Measurements from ENCODE around the gene FAM53B.

The FAM53B gene

DNA sequence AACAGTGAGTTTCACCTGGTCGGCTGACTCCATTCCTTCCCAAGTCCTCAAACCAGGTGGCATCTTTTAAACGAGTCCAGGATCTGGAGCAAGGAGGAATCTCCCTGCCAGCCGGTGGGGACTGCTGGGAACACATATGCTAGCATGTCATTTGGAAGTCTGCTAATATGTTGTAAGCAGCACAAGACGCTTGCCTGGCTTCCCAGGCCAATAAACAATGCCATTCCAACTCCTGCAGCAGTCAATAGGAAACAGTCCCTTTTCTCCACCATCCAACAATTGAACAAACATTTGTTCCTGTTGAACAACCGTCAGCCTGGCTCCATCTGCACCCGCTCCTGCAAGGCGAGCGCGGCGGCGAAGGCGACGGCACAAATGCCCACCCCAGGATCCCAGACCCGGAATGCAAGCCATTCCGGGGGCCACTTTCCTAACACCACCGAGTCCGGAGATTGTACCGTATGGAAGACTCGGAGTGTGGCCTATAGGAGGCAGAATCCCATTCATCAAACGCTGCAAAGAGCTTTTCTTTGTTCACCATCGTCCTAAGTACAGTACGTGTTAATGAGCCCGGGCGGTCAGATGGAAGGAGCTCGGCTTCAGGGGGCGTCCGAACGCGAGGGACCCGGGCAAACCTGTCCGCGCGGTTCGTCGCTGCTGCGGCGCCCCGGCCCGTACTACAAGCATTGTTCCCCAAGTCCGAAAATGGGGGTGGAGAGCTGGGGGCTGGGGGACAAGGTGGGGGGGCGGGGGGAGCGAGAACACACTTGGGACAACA, 1.6 kb downstream of the FAM53B start:
- no peak for DNase-seq

DNA sequence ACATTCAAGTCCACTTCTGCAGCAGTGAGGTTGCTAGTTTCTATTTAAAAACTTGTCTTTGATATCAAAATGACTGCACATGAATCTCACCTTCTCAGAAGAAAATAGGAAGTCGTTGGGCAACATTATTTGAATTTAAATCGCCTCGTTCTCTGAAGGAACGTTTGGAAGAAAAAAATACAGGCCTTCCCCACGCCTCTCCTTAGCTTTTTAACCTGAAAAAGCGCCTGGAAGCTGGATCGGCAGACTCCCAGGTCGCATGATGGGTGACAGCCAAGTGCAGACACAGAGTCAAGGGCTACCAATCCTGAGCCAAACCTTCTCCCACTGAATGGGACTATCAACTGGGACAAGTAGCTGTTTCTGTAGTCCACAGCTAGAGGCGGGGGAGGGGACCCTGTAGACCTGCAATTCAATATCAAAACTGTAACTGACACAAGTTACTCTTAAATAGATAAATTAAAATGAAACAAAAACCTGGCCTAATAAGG, 2.2 kb downstream of the FAM53B start:
- DNase-seq: no peak

DNA sequence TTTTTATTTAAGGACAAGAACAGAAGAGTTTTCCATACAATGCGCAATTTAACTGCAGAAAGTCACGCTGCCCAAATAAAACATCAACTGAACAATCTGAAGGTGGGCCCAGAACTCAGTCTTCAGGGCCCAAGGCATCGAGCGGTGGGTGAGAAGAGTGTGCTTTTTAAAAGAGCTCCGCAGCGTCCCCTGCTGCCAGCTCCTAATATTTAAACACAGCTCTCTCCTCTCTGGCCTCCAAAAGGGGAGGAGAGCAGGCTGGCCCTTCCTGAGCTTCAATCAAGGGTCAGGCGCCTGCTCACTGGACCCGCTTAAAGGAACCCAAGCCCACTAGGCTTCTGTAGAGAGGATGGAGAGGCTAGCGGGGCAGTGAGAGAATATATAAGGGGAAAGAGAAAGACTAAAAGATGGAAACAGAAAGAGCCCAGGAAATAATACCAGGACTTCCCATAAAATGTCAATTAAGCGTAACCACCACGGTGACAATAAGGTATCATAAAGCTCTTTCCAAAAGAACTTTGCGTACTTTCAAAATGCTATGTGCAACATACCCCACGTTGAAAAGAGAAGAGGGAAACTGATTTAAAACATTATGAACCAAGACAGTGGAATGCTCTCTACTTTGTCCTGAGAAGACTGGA, 2.8 kb downstream of the FAM53B start:
- peak; percentile 17 for DNase-seq

DNA sequence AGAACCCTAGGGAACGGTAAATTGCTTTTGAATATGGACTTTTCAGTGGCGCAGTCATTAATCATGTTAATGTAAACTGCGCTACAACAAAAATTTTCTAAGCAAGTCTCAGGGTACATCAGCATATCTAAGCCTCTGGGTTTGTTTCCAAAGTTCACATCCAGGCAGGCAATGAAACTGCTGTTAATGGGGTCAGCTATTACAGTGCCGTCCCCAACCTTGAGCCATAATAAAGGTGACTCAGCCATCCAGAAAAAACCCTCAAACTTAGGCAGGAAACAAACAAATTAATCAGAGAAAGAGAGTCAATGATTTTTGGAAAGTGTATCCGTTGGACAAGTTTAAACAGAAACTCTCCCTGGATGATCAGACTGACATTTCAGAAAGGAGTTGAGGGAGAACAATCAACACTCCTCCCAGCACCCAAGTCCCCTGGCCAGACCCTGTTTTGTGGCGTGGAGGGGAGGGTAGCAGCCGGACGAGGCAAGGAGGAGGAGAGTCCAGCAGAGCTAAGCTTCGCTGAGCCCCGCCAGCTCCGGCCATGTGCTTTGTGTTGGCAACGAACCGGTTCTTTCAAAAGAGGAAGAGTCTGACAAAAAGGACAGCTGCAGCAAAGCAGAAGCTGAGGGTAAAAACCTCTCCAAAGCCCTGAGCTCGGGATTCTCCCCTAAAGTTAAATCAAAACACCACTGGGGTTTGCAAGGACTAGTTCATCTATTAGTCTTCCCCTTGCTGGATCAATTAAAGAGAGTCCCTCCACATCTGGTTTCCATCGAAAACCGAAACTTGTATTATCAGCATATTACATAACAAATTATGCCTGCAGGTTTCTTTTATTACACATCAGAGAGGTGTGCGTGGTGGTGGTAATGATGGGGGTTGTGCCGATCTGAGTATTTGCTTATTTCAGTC, 3.6 kb downstream of the FAM53B start:
- peak; percentile 24 for DNase-seq

DNA sequence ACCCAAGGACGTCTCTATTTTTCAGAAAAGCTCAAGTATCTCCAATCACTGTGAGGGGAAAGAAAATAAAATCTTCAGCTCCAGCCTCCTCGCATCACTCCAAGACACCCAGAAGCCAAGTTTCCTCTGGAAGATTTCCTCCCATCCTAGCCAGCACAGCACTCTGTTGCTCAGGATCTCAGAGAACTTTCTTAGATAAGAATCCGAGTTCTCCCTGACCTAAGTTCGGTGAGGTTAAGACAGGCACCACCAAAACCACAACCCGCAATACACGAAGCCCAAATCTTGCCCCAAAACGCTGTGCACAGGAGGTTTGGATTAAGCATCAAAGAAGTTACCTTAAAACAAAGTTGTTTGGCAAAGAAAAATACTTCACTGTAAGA, 4.2 kb downstream of the FAM53B start:
- DNase-seq: no peak

DNA sequence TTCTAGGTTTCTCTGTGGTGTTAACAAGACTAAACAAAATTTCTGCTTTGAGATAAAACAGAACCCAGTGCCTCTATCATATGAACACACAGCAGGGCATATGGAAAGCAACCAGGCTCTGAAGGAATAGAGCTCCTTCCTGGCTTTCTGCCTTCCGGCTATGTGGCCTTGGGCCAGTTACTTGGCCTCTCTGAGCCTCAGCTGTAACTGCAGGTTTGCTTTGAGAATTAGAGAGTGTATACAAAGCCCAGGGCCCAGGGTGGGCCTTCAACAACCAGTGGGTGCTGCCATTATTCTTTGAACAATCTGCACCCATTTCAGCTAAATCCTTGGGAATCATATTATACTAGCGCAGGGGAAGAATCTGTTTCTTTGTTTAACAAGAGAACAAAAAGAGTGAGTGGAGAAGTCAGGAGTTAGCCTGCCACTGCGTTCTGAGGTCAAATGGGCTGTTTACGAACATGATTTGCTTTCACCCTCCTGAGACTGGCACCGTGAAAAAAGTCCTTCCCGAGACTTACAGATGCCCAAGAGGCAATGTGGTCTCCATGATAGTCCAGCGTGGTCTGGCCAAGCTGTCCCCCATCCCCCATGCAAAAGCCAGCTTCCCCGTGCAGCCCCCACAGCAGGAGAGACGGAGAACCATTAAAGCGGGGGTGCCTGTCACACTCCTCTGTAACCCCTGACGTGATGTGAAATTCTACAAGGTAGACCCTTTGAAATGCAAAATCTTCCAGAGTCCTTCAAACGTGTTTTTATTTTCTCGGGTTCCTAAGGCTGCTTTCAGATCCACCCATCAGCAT, 4.9 kb downstream of the FAM53B start:
- DNase-seq: no peak

DNA sequence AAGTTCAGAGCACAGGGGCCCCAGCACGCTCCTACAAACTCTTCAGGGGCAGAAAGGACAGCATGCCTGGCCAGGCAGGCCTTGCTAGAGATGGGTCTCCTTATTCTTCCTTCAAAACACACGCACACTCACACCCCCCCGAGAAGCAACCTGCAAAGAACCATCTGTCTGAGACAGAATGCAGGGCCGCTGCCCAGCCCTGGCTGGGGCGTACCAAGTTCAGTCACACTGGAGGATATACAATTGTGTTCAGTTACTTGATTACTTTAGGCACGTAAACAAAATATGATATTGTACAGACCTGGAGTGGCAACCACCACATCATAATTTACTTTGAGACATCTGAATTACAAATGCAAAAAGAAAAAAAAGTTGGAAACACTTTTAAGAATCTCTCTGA, 5.7 kb downstream of the FAM53B start:
- no peak for DNase-seq

DNA sequence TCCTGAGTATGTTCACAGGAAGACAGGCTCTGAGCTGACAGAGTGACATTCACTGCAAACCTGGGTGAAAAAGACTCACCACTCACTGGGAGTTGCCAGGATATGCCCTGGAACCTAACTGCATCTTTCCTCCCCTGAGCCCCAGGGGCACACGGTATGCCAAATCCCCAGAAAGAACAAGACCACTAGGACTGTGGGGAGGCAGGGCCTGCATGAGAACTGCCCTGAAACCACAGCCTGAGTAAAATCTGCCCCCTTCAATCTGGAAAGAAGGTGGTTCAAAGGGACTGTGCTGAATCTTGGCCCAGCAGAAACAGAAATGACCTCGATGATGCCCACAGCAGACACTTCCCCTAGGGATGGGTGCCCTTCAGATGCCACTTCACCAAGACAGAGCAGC, 6.5 kb downstream of the FAM53B start:
- no peak for DNase-seq

DNA sequence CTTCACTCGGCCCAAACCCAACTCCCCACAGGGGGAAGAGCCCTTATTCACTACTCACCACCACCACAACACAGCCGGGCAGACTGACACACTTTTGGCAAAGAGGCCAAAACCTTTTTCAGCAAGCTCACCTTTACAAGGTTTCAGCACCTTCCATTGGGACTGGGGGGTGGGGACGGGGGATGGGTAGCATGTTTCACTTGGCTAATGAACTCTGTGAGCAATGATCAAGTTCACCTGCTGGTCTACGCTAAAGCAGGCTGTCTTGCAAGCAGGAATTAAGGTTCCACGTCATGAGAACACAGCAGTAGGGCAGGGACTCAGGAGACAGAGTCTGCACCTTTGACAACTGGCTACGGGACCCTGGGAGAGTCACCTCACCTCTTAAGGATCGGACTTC, 7.0 kb downstream of the FAM53B start:
- DNase-seq: no peak

DNA sequence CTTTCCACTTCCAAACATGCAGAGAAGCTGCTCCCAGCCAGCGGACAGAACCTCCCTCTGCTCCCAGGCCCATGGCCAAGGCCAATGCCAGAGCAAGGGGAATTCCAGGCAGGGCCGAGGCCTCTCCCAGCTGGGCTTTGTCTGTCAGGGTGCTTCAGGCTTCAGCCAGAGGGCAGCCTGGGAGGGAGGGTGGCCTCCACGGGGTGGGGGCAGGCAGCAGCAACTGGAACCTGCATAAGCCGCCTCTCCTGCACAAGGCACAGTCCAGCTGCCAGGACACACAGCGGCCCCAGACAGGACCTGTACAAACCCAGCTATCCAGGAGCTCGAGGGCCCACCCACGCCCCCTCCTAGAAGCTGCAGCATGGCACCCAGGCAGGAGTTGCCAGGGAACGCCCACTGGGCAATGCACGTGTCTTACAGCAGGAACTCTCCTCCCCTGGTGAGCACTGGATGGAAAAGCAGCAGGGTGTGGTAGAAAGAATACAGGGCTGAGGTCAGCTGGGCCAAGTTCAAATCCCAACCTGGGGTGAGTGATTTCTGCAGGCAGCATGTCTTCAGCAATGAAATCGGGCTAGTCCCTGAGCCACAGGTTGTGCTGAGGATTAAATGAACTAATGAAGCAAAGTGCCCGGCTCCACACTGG, 7.6 kb downstream of the FAM53B start:
- no peak for DNase-seq

DNA sequence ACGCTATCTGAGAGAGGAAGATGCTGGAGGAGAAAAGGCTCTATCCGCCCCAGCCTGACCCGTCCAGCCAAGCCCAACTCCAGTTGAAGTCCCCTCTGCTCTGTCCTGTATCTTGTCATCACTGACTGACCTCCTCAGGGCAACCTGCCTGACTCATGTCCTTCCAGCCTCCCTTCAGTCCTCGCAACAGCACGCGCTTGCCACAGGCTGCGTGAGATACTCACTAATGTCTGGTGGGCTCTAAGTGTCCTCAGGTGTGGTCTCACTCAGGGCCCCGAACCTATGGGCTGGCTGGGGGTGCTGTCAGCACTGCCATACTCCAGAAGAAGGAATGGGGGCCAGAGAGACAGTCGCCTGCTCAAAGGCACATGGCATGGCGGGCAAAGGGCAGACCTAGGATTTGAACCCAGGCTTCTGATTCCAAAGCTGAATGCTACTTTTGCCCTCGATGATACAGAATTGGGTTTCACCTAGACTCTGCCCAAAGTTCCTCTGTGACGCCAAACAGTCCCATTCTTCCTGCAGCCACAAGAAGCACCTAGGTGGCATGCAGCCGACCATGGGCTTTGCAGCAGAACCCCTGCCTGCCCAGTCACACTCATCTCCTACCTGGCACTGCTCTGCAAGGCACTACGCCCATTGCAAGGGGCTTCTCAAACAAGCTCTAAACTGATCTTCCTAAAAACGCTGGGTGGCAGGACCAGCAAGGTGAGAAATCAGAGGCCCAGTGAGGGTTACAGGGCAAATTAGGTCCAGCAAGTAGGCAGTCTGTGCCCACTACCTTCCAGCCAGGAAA, 8.5 kb downstream of the FAM53B start:
- no peak for DNase-seq

DNA sequence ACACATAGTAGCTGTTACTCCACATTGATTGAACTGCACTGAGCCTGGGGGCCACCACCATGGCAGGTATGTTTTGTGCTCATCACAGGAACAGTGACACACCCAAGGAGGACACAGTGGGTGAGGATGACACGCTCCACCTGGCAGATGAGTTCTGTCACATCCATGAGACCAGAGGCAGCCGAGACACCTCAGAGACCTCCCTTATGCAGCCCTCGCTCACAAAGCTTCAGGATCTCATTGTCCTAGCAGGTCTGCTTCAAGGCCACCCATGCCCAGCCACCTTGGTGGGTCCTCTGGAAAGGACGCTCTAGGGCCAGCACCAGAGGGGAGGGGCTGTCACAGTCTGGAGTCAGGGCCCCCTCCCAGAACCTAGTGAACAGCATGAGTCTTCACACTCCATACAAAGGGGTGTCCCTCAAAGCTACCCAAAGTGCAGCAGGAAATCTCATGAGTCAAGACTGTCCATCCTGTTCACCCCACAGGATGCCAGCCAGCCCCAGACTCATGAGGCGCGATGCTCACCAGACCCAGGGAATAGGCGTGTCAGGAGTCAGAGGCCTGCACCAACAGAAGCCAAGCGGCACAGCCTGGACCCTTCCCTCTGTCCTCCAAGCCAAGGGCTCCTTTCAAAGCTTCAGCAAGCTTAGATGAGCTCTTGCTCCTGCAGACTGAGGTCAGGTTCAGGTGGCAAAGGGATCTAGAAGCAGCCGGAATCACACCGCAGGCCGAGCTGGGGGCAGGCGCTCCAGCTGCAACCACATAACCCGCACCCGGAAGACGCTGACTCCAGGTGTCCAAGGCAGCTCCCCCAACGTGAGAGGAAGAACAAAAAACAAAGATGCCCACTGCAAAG, 9.6 kb downstream of the FAM53B start:
- no peak for DNase-seq

DNA sequence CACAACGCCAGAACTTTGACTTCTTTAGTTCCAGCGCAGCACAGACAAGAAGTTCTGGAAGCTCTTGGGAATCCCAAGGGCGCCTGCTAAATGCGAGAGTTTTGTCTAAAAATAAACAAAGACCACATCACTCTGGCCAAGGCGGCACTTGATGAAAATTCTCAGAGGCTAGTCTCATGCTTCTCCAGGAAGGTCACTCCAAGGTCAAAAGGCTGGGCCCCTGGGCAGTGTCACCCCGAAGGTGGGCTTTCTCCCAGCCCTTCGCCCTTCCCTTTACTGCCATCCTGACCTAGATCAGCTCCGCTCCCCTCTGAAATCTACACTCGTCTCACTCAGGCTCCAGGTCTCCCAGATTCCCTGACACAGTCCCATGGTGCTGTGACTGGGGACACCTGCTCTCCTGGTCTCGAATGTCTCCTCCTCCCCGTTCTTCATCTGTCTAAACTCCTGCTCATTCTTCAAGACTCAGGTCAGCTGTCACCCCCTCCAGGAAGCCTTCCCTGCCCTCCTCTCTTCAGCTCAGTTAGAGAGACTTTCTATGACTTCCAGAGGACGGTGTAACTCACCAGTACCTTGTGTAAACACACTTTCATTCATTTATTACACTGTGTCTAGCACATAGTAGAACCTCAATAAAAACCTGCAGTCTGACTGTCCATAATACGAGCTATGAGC, 10.5 kb downstream of the FAM53B start:
- no peak for DNase-seq

DNA sequence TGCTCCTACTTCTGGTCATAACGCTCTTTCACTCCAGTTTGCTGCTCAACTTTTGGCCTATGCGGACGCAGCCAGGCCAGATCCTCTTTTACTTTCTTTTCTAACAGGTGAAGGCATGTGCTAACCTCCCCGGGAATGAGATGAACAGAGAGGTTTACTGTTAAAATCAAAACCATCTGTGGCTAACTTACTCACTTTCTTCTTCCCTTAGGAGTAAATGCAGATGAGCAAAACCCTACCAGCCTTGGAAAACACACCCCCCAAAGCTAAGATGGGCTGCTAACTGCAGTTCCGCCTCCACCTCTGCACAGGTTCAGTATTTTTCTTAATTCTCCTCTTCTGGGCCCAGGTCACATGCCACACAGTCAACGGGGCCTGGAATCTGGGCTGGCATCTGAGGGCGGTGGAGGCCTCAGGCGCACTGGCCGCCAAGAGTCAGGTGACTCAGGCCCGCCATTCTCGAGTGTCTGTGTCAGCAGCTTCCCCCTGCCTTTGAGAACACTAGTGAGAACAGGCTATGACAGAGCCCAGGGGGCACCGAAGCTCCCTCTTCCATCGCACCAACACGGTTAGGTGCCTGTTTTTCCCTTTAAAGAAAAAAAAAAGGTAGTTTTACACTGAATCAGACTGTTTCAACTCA, 11.1 kb downstream of the FAM53B start:
- DNase-seq: no peak

DNA sequence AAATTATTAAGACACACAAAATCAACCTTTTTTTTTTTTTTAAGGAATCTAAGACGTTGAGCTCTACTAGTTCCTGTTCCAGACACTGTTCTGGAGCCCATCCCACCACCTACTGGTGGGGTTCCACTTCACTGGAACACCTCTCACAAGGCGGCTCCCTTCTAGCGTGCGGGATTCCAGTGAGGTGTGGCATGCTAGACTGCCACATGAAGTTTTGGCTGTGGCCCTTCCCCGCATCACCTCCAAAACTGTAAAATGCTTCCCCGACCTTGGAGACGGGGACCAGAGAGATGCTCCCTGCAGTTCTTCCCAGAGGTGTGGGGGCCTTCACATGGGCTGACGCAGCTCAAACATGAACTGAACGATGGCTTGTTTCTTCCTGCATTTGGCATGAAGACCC, 12.6 kb downstream of the FAM53B start:
- no peak for DNase-seq

DNA sequence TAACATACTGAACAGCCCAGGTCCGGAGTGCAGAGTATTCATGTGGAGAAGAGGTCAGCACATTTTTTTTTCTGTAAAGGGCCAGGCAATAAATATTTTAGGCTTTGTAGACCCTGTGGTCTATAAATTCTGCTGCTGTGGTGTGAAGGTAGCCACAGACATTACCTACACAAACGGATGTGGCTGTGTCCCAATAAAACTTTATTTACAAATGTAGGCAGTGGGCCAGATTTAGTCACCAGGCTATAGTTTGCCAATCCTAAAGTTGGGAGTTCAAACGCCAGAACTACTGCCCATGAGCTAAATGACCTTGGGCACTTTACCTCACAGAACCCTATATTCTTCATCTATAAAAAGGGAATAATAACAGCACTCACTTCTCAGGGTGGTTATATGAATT, 13.4 kb downstream of the FAM53B start:
- no peak for DNase-seq

DNA sequence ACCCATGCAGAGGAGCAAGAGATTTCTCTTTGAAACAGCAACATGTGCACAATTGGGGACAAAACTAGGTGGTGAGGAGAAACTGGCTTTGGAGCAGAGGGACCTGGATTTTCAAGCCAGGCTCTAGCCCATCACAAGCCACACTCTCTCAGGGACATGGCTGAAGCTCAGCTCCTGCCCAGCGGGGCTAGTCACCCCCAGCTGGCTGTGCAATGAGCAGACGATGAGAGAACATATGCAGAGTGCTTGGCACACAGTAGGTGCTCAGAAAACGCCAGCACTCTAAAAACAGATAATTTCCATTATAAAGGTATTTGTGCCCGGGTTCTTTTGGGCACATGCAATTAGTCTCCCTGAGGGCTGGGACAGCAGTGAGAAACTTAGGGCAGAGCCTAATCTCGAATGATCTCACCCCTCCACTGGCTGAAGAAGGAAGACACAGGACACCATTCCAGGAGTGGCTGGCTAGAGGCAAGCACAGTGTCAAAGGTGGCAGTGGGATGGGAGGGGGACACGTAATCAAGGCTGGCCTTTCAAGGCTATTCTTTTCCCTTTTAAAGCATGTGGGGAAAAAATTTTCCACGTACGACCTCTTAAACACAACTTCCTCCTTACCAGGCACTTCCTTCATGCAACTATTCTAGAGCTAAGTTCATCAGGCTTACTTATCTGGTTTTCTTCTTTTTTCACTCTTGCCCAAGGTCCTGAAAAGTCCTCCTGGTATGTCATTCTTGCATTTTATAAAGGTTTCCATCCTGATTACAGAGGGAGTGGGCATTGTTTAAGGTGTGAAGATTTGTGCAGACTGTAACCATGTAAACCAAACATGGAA, 15.1 kb downstream of the FAM53B start:
- no peak for DNase-seq
